Measurements from ENCODE around the gene METTL22.
"Not testable (repeated sequence)": the region's sequence is repeated elsewhere in the genome, so short reads cannot be mapped to it uniquely, and the experiment has no call there.

The METTL22 gene

DNA sequence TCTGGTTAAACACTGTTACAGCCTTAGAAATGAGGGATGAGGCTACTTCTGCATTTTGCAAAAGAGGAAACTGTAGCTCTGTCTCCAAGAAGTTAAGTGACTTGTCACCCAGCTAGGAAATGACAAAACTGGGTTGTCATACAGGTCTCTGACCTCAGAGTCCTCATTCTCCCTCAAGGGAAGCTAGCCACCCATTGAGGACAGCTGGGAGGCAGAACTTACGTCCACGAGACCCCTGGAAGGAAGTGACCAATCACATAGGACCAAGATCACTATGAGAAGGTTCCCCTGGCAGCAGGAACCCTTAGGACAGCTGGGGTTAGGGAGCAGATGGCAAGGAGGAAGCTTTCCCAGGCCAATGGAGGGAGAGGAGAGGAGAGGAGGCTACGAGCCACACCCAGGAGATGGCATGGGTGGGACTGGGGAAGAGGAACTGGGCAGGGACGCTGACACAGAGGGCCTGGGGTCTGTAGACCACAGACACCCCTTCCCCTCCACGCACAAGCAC, 11.2 kb downstream of the METTL22 start:
- DNase-seq: no peak

DNA sequence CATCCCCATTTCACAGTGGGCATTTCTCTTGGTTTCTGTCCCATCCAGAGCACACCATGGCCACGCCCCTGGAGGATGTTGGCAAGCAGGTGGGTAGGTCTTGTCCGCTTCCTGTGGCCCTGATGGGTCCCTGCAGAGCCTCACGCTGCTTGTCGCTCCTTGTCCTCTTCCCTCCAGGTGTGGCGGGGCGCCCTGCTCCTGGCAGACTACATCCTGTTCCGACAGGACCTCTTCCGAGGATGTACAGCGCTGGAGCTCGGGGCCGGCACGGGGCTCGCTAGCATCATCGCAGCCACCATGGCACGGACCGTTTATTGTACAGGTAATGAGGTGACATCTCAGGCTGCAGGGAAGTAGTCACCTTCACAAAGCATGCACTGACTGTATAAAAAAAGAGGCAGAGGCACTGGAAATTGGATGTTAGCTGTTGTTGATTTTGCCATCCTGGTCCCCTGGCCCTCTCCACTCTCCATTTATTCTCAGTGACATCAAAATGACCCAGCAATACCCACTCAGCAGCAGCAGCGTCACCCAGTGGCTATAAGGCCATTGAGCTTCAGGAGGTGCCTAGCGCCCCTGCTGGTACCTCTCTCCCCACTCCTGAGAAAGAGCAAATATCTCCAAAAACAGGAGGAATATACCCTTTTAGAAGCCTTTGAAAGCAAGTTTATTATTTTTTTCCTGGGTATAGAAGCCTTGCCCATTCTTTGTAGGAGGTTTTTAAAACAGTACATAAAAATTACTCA, 13.7 kb downstream of the METTL22 start:
- no peak for DNase-seq

- DNase-seq: no peak
Observed at GRCh38 chr16:8639694-8640093, 18.2 kb downstream of the METTL22 start.

DNA sequence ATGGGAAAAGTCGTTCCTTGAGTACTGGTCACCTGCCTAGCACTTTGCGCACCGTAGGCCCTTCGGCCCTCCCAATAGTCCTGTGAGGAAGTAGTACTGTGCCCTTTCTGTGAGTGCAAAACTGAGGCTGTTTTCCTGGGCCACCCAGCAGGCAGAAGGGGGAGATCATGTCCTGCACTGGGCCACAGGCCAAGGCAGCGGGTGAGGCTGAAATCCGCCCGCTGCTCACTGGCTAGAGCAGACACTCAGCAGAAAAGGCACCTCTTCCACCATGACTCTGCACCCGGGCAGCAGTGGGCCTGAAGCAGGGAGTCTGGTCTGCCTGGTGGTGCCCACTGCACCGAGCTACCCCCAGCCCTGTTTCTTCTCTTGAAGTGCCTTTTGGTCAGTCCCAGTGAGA, 20.2 kb downstream of the METTL22 start:
- DNase-seq: no peak

DNA sequence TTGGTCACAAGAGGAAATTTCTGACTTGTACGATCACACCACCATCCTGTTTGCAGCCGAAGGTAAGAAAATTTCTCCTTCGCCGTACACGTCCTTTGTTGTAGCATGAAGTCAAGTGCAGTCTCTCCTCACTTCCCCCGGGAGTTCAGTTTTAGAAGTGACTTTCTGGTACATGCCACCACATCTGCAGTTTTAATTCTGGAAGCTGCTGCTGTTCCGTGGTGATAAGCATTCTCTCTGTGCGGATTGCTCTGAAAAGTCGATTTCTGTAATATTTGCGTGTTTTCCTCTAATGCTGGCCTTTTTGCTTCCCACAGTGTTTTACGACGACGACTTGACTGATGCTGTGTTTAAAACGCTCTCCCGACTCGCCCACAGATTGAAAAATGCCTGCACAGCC, 20.6 kb downstream of the METTL22 start:
- DNase-seq: no peak

DNA sequence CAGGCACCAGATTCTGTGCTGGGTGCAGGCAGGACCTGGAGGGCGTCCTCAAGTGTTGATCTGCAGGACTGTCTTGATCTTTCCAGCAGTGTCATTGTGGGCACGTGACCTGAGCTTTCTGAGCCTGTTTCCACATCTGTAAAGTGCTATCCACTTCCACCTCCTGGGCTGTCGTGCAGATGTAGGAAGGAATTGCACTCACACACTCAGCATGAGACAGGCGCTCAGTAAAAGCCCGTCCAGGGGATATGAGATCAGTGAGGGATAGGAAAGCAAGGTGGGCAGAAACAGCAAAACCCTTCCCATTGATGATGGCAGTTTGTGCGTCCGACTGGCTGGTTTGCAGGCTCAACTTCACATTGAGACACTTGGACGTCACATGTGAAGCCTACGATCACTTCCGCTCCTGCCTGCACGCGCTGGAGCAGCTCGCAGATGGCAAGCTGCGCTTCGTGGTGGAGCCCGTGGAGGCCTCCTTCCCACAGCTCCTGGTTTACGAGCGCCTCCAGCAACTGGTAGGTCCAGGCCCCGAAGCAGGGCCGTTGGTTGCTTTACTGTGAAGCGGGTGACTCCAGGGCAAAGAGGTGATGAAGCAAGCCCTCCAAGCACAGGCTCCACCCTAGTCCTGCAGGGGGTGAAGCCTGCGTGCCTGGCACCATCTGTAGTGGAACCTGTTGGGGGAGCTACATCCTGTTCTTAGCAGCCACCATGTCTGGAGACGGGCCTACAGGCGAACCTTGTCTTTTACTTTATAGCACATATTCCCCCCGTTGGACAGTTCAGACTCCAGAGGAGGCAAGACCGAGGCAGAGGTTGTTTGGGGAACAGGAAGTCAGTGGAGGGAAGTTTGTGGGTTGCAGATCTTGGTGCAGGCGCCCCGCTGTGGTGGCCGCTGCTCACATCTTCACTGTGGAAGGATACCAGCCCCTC, 23.0 kb downstream of the METTL22 start:
- DNase-seq: no peak

DNA sequence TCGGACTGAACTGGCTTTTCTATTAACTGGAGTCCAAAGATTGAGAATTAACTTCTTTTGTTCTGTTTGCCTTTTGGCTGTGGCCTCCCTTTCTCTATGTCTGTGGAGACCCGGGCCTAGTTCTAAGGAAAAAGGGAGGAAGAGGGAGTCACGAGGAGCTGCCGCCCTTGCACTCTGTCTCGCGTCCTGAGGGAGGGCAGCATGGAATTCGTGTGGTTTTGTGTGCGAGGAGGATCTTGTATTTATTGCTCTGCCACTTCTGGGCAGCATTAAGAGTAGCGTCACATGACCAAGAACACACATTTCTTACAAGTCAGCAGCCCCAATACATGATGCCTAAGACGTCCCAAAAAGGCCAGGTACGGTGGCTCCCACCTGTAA, 23.6 kb downstream of the METTL22 start:
- DNase-seq: no peak

GRCh38 chr16:8645831-8646230, 24.3 kb downstream of the METTL22 start:
- DNase-seq: no peak

DNA sequence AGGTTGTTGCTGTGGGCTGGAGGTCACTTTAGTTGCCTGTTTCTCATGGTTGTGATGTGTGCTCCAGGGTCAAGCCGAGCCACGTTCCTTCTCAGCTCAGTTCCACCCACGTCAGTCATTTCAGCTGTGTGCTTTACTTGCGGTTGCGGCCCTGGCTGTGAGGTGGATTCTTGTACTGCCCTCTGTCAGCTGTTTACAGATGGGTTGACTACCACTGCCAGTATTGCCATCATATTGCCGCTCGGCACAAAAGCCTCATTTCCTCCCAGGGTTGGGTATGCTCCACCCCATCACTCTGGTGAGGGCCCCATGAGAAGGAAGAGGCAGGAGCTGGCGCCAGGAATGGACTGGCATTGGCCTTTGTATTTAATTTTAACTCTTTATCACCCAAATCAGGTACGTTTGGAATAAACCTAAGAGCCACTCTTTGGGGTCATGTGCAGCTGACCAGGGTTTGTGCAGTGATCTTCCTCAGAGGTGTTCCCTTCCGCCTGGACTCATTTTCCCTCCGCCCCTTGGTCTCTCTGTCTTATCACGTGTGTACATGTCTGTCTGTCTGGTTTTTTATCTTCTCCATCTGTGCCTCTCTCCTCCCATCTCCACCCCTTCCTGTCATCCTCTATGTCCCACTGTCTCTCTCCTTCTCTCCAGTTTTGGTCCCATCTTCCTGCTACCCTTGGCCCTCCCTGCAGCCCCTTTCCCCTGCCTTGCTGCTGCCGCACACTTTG, 25.0 kb downstream of the METTL22 start:
- no peak for DNase-seq

GRCh38 chr16:8647721-8648318, 26.3 kb downstream of the METTL22 start:
- DNase-seq: no peak

GRCh38 chr16:8648877-8649276, 27.4 kb downstream of the METTL22 start:
- DNase-seq: no peak

DNA sequence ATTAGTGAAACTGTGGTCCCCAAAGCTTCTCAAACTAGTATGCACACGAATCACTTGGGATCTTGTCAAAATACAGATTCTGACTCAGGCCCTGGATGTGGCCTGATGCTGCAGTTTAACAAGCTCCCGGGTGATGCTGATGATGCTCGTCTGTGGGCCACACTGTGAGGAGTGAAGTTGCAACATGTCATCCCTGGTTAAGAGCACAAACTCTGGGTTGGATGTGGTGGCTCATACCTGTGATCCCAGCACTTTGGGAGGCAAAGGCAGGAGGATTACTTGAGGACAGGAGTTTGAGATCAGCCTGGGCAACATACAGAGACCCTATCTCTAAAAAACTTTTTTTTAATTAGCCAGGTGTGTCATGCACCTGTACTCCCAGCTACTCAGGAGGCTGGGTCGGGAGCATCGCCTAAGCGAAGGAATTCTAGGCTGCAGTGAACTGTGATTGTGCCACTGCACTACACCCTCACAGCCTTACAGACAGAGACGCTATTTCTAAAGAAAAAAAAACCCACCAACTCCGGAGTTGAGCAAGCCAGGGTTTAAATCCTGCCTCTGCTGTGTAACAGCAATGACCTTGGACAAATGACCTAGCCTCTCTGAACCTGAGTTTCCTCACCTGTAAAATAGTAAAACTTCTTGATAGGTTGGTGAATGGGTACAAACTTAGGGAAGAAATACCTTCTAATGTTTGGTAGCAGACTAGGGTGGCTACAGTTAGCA, 28.5 kb downstream of the METTL22 start:
- no peak for DNase-seq

- DNase-seq: not testable (repeated sequence)
Observed at GRCh38 chr16:8651958-8652357, 30.5 kb downstream of the METTL22 start.

DNA sequence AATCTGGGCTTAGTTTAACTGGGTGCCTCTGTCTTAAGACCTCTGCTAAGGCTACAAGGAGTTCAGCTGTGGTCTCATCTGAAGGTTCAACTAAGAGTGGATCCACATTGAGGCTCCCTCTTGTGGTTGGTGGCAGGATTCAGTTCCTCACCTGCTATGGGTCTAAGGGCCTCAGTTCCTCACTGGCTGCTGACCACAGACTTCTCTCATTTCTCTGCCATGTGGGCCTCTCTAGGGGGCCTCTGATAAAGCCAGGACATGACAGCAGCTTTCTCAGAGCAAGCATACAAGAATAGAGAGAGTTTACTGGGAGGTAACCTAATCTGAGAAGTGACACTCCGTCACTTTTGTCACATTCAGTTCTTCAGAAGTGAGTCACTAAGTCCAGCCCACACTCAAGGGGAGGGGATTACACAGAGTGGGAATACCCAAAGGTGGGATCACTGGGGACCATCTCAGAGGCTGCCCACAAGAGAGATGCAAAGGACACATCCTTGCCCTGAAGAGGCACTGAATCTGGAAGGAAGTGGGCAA, 33.8 kb downstream of the METTL22 start:
- DNase-seq: no peak

- no peak for DNase-seq
Observed at GRCh38 chr16:8656376-8656775, 34.9 kb downstream of the METTL22 start.

DNA sequence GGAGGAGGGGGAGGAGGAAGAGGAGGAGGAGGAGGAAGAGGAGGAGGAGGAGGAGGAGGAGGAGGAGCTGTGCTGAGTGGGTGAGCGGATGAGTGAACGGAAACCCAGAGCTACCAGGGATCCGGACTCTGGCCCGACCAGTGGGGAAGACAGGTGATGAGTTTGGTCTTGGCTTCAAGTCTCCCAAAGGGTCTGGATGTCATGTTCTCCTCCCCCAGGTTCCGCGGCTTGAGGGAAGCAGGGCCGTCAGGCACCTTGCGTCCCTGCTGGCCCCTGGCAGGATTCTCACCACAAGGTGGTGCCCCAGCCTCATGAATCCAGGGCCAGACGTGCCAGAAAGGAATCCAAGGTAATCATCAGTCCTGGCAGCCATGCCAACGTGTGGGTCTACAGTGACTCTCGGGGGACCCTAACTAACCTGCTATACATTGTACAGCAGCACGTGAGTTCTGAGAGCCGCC, 39.4 kb downstream of the METTL22 start:
- DNase-seq: peak; percentile 20

- no peak for DNase-seq
Observed at GRCh38 chr16:8661703-8662102, 40.2 kb downstream of the METTL22 start.

GRCh38 chr16:8663192-8664089, 41.9 kb downstream of the METTL22 start:
- no peak for DNase-seq

GRCh38 chr16:8665529-8665928, 44.0 kb downstream of the METTL22 start:
- DNase-seq: no peak

GRCh38 chr16:8667492-8667891, 46.0 kb downstream of the METTL22 start:
- DNase-seq: no peak

GRCh38 chr16:8668113-8668512, 46.6 kb downstream of the METTL22 start:
- no peak for DNase-seq

Data from activated CD4-positive, alpha-beta T cell treated with anti-CD3 and anti-CD28 coated beads for 1 hour (primary cell).